ENCODE measurements around the gene ADAMTS17. TPM values are rescaled to one million over a fixed set of nuclear protein-coding genes. Genes with fewer than 3 reads are reported as not detected.

Gene ADAMTS17
- total RNA-seq, 1 experiment from 2014 or later: 4.2 TPM

DNA sequence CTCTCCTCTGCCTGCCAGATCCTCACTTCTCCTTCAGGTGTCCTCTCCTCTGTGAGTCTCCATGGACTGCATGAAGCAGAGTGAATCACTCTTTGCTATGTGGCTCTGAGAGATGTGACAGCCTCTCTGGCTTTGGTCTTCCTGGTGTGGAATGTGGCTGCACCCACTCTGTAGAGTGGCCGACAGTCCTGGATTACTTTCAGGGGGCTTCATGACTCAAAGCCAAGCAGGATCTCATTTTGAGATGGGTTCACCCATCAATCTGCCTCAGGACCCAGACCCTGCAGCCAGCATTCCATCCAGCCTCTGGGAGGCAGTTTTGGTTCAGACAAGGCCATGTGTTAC lies 386.6 kb downstream of the ADAMTS17 start:
- H3K4me3 ChIP-seq (replicated peaks in 1 of 2; ENCODE audit: low read depth in 1 of 2, low read length in 2 of 2): no peak overlapping the region
- H3K36me3 ChIP-seq (ENCODE audit: control insufficient read depth in 1 of 2, insufficient read depth in 2 of 2, low read length in 2 of 2): no peaks in the 10 kb centered on the region
- H3K9me2 ChIP-seq (ENCODE audit: insufficient read depth): no peaks in the 10 kb centered on the region
- H4K20me1 ChIP-seq (ENCODE audit: insufficient read depth): no peaks in the 10 kb centered on the region
- H3K9ac ChIP-seq (ENCODE audit: low read length): no peak overlapping the region
- TF ChIP-seq, protein P1, sequence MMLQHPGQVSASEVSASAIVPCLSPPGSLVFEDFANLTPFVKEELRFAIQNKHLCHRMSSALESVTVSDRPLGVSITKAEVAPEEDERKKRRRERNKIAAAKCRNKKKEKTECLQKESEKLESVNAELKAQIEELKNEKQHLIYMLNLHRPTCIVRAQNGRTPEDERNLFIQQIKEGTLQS (IDR thresholded peaks at IDR 0.05): no peak
- TF ChIP-seq RAD21 (IDR thresholded peaks at IDR 0.05; ENCODE audit: low read depth): peak; percentile 12; the same call in 1 of the 2 replicates
- DNase-seq (ENCODE audit: low read depth, low spot score) (no peak), ATAC-seq (no peak)
- CTCF ChIA-PET: no interaction called here
- no peaks in the 10 kb centered on the region for H3K4me1 ChIP-seq (ENCODE audit: control insufficient read depth in 1 of 2, insufficient read depth in 2 of 2, low read length in 2 of 2)
- RAD21 ChIA-PET (ENCODE audit: low non-redundant PET in 1 of 2, low total read pairs in 2 of 2, uncharacterized antibody in 2 of 2, unreplicated experiment in 2 of 2): no interaction called here
- no peak overlapping the region for H3K4me2 ChIP-seq (ENCODE audit: low read length)
- no peaks in the 10 kb centered on the region for H3K27me3 ChIP-seq (ENCODE audit: insufficient read depth, low read length)
- BruUV-seq (replicated peaks): no TSS peak
- POLR2A ChIA-PET: no interaction called here
- H2AFZ ChIP-seq (ENCODE audit: low read depth, low read length, poor library complexity, severe bottlenecking): no peak overlapping the region
- no peaks in the 10 kb centered on the region for H3K9me3 ChIP-seq (ENCODE audit: control insufficient read depth in 1 of 2, insufficient read depth in 1 of 2, low read depth in 1 of 2, low read length in 2 of 2)
- H3K27ac ChIP-seq (ENCODE audit: low read depth, low read length): no peak overlapping the region
- intact Hi-C loops (cut with micrococcal nuclease): no loop called here
- no peaks in the 10 kb centered on the region for H3K79me2 ChIP-seq (ENCODE audit: insufficient read depth, low read length)

DNA sequence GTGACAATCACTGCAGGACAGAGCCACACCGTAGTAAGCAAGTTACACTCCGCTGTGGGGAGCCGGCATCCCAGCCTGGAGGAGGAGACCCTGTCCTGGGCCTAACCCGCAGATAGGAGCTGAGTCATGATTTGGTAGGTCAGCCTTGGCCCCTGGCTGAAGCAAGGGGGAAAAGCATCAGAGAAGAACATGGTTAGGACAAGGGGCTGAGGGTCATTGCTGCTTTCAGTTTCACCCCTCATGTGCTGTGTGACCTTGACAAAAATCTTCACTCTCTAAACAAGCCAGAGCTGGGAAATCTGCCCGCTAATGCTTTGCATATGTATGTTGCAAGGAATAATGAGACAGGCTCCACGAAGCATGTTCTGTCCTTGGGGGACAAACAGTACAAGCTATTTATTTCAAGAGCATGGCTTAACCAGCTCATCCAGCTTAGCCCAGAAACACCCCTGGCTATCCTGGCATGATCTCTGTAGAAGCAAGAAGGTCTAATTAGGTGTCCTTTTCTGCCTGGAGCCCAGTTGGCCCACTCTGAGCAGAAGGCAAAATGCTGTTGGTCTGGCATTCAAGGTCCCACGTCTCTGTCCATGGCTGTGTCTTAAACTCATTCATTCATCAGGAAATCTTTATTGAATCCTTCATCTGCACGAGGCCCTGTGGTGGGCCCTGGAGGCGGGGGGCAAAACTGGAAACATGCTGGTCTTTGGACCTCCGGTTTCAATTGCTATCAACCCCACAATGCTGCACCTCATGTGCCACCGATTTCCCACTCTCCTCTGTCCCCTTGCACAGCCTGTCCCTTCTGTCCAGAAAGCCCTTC lies 387.2 kb downstream of the ADAMTS17 start:
- Histone ChIP-seq H3K4me1 (ENCODE audit: control insufficient read depth in 1 of 2, insufficient read depth in 2 of 2, low read length in 2 of 2) (no peaks in the 10 kb centered on the region), H4K20me1 (ENCODE audit: insufficient read depth) (no peaks in the 10 kb centered on the region), H3K36me3 (ENCODE audit: control insufficient read depth in 1 of 2, insufficient read depth in 2 of 2, low read length in 2 of 2) (no peaks in the 10 kb centered on the region), H3K27me3 (ENCODE audit: insufficient read depth, low read length) (no peaks in the 10 kb centered on the region), H3K4me2 (ENCODE audit: low read length) (no peak overlapping the region), H3K9me3 (ENCODE audit: control insufficient read depth in 1 of 2, insufficient read depth in 1 of 2, low read depth in 1 of 2, low read length in 2 of 2) (no peaks in the 10 kb centered on the region), H3K79me2 (ENCODE audit: insufficient read depth, low read length) (no peaks in the 10 kb centered on the region), H3K4me3 (replicated peaks in 1 of 2; ENCODE audit: low read depth in 1 of 2, low read length in 2 of 2) (no peak overlapping the region), H3K9me2 (ENCODE audit: insufficient read depth) (no peaks in the 10 kb centered on the region), H3K9ac (ENCODE audit: low read length) (no peak overlapping the region), H3K27ac (ENCODE audit: low read depth, low read length) (no peak overlapping the region), H2AFZ (ENCODE audit: low read depth, low read length, poor library complexity, severe bottlenecking) (no peak overlapping the region)
- POLR2A ChIA-PET: no interaction called here
- ATAC-seq (no peak), DNase-seq (ENCODE audit: low read depth, low spot score) (no peak)
- no peak for TF ChIP-seq FOSL1 (IDR thresholded peaks at IDR 0.05; ENCODE audit: low read depth)
- no peak for TF ChIP-seq EGR1 (IDR thresholded peaks at IDR 0.05; ENCODE audit: low read depth)
- CTCF ChIA-PET: no interaction called here
- intact Hi-C loops (cut with micrococcal nuclease): no loop called here
- no TSS peak for BruUV-seq (replicated peaks)
- RAD21 ChIA-PET (ENCODE audit: low non-redundant PET in 1 of 2, low total read pairs in 2 of 2, uncharacterized antibody in 2 of 2, unreplicated experiment in 2 of 2): no interaction called here

Measured in HCT116 (cell line).